IMR-90 (cell line): Measurements from ENCODE around the gene MRGPRD.

ENCODE experiments used
- CEBPB ChIP-seq: IDR thresholded peaks from 2 replicates; pipeline ENCODE4 v1.6.1; 2012; ENCODE audit warnings: low read depth, low read length, improper control_type of control experiment
- CHD1 ChIP-seq: IDR thresholded peaks from 2 replicates; pipeline ENCODE4 v1.6.1; 2012; ENCODE audit warnings: low read depth, low read length, improper control_type of control experiment
- FOS ChIP-seq: fragments of 150-350 bp; IDR thresholded peaks from 2 replicates; pipeline ENCODE4 v1.6.1; 2016; ENCODE audit warnings: low read depth, low read length
- MAFK ChIP-seq: IDR thresholded peaks from 2 replicates; pipeline ENCODE4 v1.6.1; 2012; ENCODE audit warnings: low read depth, low read length, improper control_type of control experiment
- MAZ ChIP-seq: IDR thresholded peaks from 2 replicates; pipeline ENCODE4 v1.6.1; 2012; ENCODE audit warnings: low read depth, mild to moderate bottlenecking, low read length, improper control_type of control experiment, moderate library complexity, borderline replicate concordance
- MXI1 ChIP-seq: IDR thresholded peaks from 2 replicates; pipeline ENCODE4 v1.6.1; 2012; ENCODE audit warnings: low read depth, mild to moderate bottlenecking, low read length, moderate library complexity, borderline replicate concordance
- POLR2A ChIP-seq: IDR thresholded peaks from 2 replicates; pipeline ENCODE4 v1.6.1; 2012; ENCODE audit warnings: mild to moderate bottlenecking, low read depth, low read length
- RAD21 ChIP-seq: IDR thresholded peaks from 2 replicates; pipeline ENCODE4 v1.6.1; 2012; ENCODE audit warnings: low read length, improper control_type of control experiment
- RFX5 ChIP-seq: IDR thresholded peaks from 2 replicates; pipeline ENCODE4 v1.8.0; 2012; ENCODE audit warnings: low read depth, mild to moderate bottlenecking, low read length, moderate library complexity
- SMC3 ChIP-seq: fragments of 150-350 bp; IDR thresholded peaks from 2 replicates; pipeline ENCODE4 v1.6.1; 2016; ENCODE audit warnings: low read depth, mild to moderate bottlenecking, antibody characterized with exemption, low read length, moderate library complexity
- TF ChIP-seq, protein P1 (sequence below): fragments of 150-350 bp; IDR thresholded peaks from 2 replicates; pipeline ENCODE4 v1.6.1; 2017; ENCODE audit warnings: mild to moderate bottlenecking, antibody characterized with exemption, low read length, low read depth
- TF ChIP-seq, protein P2 (sequence below): conservative IDR thresholded peaks from 2 replicates; pipeline ENCODE4 v1.5.1; 2012; ENCODE audit warnings: mild to moderate bottlenecking, low read depth, low read length, improper control_type of control experiment
- TF ChIP-seq, protein P3 (sequence below): fragments of 150-350 bp; IDR thresholded peaks from 2 replicates; pipeline ENCODE4 v1.6.1; 2016; ENCODE audit warnings: low read depth, mild to moderate bottlenecking, low read length, moderate library complexity, borderline replicate concordance

DNA sequence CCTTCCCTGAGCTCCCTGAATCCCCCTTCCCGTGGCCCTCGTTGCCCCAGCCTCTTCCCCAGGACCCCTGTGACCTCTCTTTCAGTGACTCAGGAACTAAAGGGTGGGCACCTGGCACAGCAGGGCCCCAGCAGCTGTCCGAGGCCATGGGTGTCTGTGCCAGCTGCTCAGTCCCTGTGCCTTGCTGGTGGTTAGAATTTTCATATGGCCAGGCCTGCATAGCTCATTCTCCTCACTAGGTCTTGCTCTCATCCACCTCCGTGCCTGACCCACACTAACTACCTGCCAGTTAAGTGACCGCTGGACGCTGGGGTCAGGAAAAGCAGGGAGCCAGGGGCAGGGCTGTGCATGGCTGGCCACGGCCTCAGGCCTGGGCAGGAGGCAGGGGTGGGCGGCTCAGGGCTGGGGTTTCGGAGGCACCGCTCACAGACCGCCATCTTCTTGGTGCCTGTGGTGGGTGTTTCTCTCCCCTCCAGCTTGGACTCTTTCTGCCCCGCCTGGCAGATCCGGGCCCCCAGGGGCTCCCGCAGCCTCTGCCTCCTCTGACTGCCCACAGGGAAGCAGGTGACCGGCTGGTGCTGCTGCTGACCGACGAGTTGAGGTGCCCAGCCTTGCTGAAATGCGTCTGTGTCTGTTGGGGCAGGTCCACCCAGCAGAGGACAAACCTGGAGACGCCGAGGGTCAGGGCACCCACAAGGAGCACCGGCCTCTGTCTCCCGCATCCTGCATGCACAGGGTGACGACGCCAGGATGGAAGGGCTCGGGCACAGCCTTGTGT is 20.3 kb downstream of the MRGPRD start:
- TF ChIP-seq POLR2A, result no peak
- TF ChIP-seq, protein P1, sequence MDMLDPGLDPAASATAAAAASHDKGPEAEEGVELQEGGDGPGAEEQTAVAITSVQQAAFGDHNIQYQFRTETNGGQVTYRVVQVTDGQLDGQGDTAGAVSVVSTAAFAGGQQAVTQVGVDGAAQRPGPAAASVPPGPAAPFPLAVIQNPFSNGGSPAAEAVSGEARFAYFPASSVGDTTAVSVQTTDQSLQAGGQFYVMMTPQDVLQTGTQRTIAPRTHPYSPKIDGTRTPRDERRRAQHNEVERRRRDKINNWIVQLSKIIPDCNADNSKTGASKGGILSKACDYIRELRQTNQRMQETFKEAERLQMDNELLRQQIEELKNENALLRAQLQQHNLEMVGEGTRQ, result no peak
- TF ChIP-seq RAD21, result no peak
- TF ChIP-seq, protein P2, sequence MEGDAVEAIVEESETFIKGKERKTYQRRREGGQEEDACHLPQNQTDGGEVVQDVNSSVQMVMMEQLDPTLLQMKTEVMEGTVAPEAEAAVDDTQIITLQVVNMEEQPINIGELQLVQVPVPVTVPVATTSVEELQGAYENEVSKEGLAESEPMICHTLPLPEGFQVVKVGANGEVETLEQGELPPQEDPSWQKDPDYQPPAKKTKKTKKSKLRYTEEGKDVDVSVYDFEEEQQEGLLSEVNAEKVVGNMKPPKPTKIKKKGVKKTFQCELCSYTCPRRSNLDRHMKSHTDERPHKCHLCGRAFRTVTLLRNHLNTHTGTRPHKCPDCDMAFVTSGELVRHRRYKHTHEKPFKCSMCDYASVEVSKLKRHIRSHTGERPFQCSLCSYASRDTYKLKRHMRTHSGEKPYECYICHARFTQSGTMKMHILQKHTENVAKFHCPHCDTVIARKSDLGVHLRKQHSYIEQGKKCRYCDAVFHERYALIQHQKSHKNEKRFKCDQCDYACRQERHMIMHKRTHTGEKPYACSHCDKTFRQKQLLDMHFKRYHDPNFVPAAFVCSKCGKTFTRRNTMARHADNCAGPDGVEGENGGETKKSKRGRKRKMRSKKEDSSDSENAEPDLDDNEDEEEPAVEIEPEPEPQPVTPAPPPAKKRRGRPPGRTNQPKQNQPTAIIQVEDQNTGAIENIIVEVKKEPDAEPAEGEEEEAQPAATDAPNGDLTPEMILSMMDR, result no peak
- no peak for TF ChIP-seq MXI1
- TF ChIP-seq, protein P3, sequence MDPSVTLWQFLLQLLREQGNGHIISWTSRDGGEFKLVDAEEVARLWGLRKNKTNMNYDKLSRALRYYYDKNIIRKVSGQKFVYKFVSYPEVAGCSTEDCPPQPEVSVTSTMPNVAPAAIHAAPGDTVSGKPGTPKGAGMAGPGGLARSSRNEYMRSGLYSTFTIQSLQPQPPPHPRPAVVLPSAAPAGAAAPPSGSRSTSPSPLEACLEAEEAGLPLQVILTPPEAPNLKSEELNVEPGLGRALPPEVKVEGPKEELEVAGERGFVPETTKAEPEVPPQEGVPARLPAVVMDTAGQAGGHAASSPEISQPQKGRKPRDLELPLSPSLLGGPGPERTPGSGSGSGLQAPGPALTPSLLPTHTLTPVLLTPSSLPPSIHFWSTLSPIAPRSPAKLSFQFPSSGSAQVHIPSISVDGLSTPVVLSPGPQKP, result no peak
- TF ChIP-seq MAZ, result no peak
- TF ChIP-seq CHD1, result no peak
- TF ChIP-seq SMC3, result no peak
- TF ChIP-seq MAFK, result no peak
- no peak for TF ChIP-seq FOS
- TF ChIP-seq RFX5, result no peak
- TF ChIP-seq CEBPB, result no peak
